KG1 (cell line): ENCODE data around the gene ZNF891.

Source experiments
- DNase-seq: peaks from one replicate; lab custom pipeline; 2025; lab: John Stamatoyannopoulos, UW

Gene ZNF891

GRCh38 chr12:133130038-133130807, at the start of gene ZNF891, which contains the start of gene ZNF10:
Gene ZNF891, minus strand, starts transcription at chr12:133130274. Its CDS starts 8,356 bp downstream, at chr12:133121918.
Gene ZNF10, plus strand, starts transcription at chr12:133130627. Its CDS starts 13,866 bp downstream, at chr12:133144493.
- DNase-seq: peak; percentile 92

- DNase-seq: no peak
These were observed 44.8 kb upstream of the ZNF891 start for GRCh38 chr12:133174901-133175300.

DNA sequence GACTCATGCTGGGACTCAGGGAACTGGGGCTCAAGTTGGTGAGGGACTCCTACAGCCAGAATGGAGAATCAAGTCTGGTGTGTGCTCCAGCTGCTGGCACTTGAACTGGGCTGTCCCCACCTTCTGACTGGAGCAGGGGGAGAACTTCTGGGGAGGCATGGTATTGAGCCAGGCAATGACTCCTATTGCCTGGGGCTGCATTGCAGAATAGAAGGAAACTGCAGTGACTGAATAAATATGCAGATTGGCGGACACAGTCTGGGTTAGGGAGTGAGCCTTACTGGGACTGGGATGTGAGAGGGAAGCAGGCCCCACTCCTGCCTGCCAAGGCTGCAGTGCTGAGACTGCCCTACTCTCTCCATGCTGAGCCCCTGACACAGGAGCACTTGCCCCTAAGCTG, 42.4 kb upstream of the ZNF891 start:
- DNase-seq: no peak

DNA sequence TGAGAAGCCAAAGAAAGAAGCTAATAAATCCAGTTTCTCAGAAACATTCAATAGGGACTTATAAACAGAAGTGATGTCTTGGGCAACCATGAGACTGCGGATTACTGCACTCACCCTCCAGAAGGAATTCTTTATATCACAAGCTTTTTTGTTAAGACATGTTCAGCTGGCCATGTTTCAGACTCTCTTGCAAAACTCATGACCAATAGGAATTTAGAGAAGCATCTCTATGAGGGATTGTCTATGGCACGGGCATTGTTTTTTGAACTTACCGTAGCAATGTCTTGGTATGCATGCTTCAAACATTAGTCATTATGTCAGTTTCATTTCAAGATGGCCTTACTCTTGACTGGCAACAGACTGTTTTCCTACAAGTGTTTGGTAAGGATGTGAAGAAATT, 35.7 kb upstream of the ZNF891 start:
- no peak for DNase-seq

DNA sequence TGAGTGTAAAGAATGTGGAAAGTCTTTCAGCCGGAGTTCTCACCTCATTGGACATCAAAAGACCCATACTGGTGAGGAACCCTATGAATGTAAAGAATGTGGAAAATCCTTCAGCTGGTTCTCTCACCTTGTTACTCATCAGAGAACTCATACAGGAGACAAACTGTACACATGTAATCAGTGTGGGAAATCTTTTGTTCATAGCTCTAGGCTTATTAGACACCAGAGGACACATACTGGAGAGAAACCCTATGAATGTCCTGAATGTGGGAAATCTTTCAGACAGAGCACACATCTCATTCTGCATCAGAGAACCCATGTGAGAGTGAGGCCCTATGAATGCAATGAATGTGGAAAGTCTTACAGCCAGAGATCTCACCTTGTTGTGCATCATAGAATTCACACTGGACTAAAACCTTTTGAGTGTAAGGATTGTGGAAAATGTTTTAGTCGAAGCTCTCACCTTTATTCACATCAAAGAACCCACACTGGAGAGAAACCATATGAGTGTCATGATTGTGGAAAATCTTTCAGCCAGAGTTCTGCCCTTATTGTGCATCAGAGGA, 26.1 kb upstream of the ZNF891 start:
- DNase-seq: no peak

GRCh38 chr12:133145981-133146380, 15.9 kb upstream of the ZNF891 start:
- no peak for DNase-seq

- DNase-seq: no peak
These were observed 5.7 kb upstream of the ZNF891 start for GRCh38 chr12:133135747-133136146.

GRCh38 chr12:133130808-133131128, 694 bp upstream of the ZNF891 start:
- DNase-seq: no peak

GRCh38 chr12:133129368-133130037, 571 bp downstream of the ZNF891 start:
- DNase-seq: no peak

DNA sequence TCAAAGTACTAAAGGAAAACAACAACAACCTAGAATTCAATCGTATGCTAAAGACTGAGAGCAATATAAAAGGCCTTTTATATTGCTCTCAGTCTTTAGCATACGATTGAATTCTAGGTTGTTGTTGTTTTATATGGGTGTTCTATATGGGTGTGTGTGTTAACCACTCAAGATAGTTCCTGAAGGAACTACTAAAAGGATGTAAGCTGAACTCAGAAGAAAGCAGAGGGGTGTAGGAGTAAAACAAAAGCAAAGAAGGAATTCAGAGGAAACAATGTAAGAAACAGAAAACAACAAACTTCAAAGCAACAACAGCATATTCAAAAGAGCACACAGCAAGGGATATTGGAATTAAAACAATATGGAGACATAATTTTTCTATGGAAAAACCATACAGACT, 5.4 kb downstream of the ZNF891 start:
- DNase-seq: no peak

- no peak for DNase-seq
These were observed 9.5 kb downstream of the ZNF891 start for GRCh38 chr12:133120385-133121191.

DNA sequence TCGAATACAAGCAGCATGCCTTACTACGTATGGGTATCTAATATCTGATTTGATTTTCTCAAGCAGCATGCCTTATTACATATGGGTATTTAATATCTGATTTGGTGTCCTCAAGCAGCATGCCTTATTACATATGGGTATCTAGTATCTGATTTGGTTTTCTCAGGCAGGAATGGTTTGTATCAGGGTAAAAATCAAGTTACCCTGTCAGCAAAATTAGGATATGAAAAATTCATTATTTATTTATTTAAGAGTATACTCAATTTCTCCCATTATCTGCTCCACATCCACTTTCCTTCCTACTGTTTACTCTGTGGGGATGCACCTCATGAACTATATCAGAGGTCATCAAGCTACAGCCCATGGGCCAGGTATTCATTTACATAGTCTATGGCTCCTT, 21.9 kb downstream of the ZNF891 start:
- no peak for DNase-seq

GRCh38 chr12:133107121-133107520, 23.0 kb downstream of the ZNF891 start:
- DNase-seq: no peak

DNA sequence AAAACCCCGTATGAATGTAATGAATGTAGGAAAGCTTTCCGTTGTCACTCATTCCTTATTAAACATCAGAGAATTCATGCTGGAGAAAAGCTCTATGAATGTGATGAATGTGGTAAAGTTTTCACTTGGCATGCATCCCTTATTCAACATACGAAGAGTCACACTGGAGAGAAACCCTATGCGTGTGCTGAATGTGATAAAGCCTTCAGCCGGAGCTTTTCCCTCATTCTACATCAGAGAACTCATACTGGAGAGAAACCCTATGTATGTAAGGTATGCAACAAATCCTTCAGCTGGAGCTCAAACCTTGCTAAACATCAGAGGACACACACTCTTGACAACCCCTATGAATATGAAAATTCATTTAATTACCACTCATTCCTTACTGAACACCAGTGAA, 23.8 kb downstream of the ZNF891 start:
- no peak for DNase-seq

DNA sequence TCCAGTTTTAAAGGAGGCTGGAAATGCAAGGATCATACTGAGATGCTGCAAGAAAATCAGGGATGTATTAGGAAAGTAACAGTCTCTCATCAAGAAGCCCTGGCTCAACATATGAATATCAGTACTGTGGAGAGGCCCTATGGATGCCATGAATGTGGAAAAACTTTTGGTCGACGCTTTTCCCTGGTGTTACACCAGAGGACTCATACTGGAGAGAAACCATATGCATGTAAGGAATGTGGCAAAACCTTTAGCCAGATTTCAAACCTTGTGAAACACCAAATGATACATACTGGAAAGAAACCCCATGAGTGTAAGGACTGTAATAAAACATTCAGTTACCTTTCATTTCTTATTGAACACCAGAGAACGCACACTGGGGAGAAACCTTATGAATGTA, 24.5 kb downstream of the ZNF891 start:
- no peak for DNase-seq

GRCh38 chr12:133083345-133083744, 46.7 kb downstream of the ZNF891 start:
- no peak for DNase-seq

- DNase-seq: no peak
These were observed 48.8 kb downstream of the ZNF891 start for GRCh38 chr12:133081159-133081780.

GRCh38 chr12:133080368-133081158, 49.5 kb downstream of the ZNF891 start, which contains the start of gene ZNF140:
Gene ZNF140, plus strand, starts transcription at chr12:133080923. Its CDS starts 398 bp downstream, at chr12:133081321.
- peak; percentile 98 for DNase-seq

DNA sequence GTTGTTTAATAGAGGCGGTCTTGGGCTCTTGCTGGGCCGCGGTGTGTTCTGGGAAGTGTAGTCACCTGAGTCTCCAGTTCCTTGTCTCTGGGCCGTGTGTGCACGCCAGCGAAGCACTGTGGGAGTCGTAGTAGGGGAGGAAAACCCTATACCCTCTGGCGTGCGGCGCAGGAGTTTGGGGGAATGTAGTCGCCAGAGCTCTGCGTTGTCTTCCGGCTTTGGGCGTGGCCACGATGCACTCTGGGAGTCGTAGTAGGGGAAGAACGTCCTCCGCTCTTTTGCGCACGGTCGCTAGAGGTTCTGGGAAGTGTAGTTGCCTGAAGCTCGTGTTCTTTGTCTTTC, 50.1 kb downstream of the ZNF891 start:
- peak; percentile 98 for DNase-seq

DNA sequence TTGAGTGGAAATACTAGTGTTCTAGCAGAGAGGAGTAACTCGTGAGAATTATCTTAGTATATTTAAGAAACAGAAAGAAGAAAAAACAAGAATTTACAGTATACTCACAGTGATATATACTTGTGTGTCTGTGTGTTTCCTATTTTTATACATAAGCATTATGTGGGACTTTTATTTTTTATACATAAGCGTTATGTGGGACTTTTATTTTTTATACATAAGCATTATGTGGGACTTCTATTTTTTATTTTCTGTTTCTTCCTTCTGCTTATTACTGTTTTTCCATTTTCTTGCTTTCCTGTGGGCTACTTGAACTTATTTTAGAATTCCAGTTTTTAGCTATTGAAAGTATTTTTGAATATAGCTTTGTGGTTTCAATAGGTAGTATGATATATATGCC, 56.2 kb downstream of the ZNF891 start:
- DNase-seq: no peak

DNA sequence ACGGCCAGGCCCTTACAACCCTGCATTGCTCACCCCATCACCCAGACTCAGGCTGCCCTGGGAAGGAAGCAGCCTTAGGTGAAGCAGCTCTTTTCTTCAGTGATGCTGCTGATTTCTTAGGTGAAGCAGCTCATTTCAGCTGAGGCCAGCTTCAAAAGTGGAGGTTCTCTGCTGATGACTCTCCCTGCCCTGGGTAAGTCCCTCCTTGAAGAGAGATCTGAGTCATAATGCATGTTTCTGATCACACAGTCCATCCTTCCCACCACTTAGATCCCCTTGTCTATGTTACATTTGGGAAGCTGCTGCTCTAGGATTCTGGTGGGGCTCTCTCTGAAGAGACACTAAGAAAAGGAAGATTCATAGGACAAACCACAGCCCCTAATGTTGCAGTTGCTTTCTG, 66.5 kb downstream of the ZNF891 start:
- no peak for DNase-seq
